ENCODE measurements around the gene PIP5K1B.

- no peak for TF ChIP-seq POLR2A (IDR thresholded peaks at IDR 0.05)
- TF ChIP-seq CTCF (IDR thresholded peaks at IDR 0.05), result no peak
- TF ChIP-seq POLR2AphosphoS5 (IDR thresholded peaks at IDR 0.05), result no peak
These were observed 25.7 kb downstream of the PIP5K1B start for GRCh38 chr9:68730570-68731235.

All from sigmoid colon (tissue), 4 donors.